HG02623 (cell line): ENCODE measurements around the gene NEU1.
"Not testable (repeated sequence)": the region's sequence is repeated elsewhere in the genome, so short reads cannot be mapped to it uniquely, and the experiment has no call there.

Source experiments
- ATAC-seq: cut with Tn5 transposase; IDR thresholded peaks from one replicate; pipeline ENCODE4 v1.9.1; 2021; ENCODE audit warnings: moderate library complexity; ENCODE audit not compliant: unreplicated experiment

Gene NEU1

GRCh38 chr6:31847276-31847978 lies 15.2 kb downstream of the NEU1 start:
- no peak for ATAC-seq

GRCh38 chr6:31844507-31844906 lies 18.1 kb downstream of the NEU1 start:
- ATAC-seq = no peak

- ATAC-seq = no peak
Measured at GRCh38 chr6:31842053-31842452, 20.6 kb downstream of the NEU1 start.

GRCh38 chr6:31839779-31840126 lies 22.9 kb downstream of the NEU1 start:
- ATAC-seq = not testable (repeated sequence)

- no peak for ATAC-seq
Measured at GRCh38 chr6:31838968-31839367, 23.7 kb downstream of the NEU1 start.

- ATAC-seq = not testable (repeated sequence)
Measured at GRCh38 chr6:31838114-31838553, 24.5 kb downstream of the NEU1 start.

GRCh38 chr6:31837369-31838113 lies 25.1 kb downstream of the NEU1 start:
- ATAC-seq = no peak

- ATAC-seq = no peak
Measured at GRCh38 chr6:31836474-31837368, 25.9 kb downstream of the NEU1 start.

GRCh38 chr6:31836047-31836473 lies 26.6 kb downstream of the NEU1 start:
- ATAC-seq = no peak

- ATAC-seq = peak; percentile 38
Measured at GRCh38 chr6:31834367-31835250, 28.0 kb downstream of the NEU1 start.

GRCh38 chr6:31831350-31832215 lies 31.0 kb downstream of the NEU1 start:
- no peak for ATAC-seq

- ATAC-seq = no peak
Measured at GRCh38 chr6:31830886-31831335, 31.7 kb downstream of the NEU1 start.

- no peak for ATAC-seq
Measured at GRCh38 chr6:31829633-31830283, 32.9 kb downstream of the NEU1 start.

GRCh38 chr6:31827286-31828079 lies 35.1 kb downstream of the NEU1 start, which contains the start of gene HSPA1B:
Gene HSPA1B, plus strand, starts transcription at chr6:31827738. Its CDS starts 213 bp downstream, at chr6:31827951.
- ATAC-seq = peak; percentile 68

GRCh38 chr6:31826793-31827285 lies 35.8 kb downstream of the NEU1 start:
- ATAC-seq = no peak

GRCh38 chr6:31825553-31825952 lies 37.1 kb downstream of the NEU1 start:
- no peak for ATAC-seq

- ATAC-seq = not testable (repeated sequence)
Measured at GRCh38 chr6:31823592-31824196, 38.9 kb downstream of the NEU1 start.
